Measurements from ENCODE around the gene C12orf76.
"Not testable (repeated sequence)": the region's sequence is repeated elsewhere in the genome, so short reads cannot be mapped to it uniquely, and the experiment has no call there.

C12orf76 gene

DNA sequence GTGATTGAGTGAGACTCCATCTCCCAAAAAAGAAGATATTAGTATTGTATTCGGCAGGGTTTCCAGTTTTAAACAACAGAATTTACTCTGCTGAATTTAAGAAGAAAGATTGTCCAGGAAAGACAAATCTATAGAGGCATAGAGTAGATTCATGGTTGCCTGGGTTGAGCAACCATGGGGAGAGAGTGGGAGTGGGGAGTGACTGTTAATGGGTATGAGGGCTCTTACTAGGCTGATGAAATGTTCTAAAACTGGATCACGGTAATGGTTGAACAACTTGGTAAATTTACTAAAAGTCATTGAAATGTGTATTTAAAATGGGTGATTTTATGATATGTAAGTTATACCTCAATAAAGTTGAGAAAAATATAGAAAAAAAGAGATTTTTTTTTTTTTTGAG, 13.9 kb upstream of the C12orf76 start:
- DNase-seq (ENCODE audit: low read depth): no peak
- H3K4me3 ChIP-seq (replicated peaks; ENCODE audit: low read depth, low read length): no peak overlapping the region
- no peak for TF ChIP-seq CTCF (IDR thresholded peaks at IDR 0.05; ENCODE audit: low read length, missing control alignments)

- TF ChIP-seq CTCF (IDR thresholded peaks at IDR 0.05; ENCODE audit: low read length, missing control alignments): no peak
- DNase-seq (ENCODE audit: low read depth): no peak
- no peak overlapping the region for H3K4me3 ChIP-seq (replicated peaks; ENCODE audit: low read depth, low read length)
Observed at GRCh38 chr12:110059651-110060000, 11.3 kb upstream of the C12orf76 start.

- no peak for DNase-seq (ENCODE audit: low read depth)
- no peak for TF ChIP-seq CTCF (IDR thresholded peaks at IDR 0.05; ENCODE audit: low read length, missing control alignments)
- no peak overlapping the region for H3K4me3 ChIP-seq (replicated peaks; ENCODE audit: low read depth, low read length)
Observed at GRCh38 chr12:110058875-110059615, 10.7 kb upstream of the C12orf76 start.

GRCh38 chr12:110056643-110057042, 8.3 kb upstream of the C12orf76 start:
- H3K4me3 ChIP-seq (replicated peaks; ENCODE audit: low read depth, low read length); DNase-seq (ENCODE audit: low read depth): not testable (repeated sequence)

GRCh38 chr12:110055375-110056352, 7.3 kb upstream of the C12orf76 start:
- not testable (repeated sequence) for H3K4me3 ChIP-seq (replicated peaks; ENCODE audit: low read depth, low read length)
- peak; percentile 93 for DNase-seq (ENCODE audit: low read depth)

DNA sequence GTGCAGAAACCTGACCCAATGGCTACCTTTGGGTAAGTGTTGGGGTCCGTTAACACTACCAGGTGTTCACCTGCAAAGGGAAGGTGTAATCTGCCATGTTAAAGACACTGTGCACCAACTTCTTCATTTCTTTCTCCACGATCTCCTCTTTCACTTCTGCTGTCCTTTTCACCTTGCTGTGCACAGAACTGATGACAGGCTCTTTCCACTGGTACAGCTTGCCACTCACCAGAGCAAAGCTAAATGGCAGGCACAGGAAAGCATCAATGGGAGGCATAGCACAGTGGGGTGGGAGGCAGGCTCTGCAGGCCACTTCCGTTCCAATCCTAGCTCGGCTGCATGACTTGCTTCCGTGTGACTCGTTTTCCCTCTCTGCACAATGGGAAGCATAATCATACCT, 2.6 kb upstream of the C12orf76 start:
- no peak for TF ChIP-seq CTCF (IDR thresholded peaks at IDR 0.05; ENCODE audit: low read length, missing control alignments)
- DNase-seq (ENCODE audit: low read depth): no peak
- H3K4me3 ChIP-seq (replicated peaks; ENCODE audit: low read depth, low read length): no peak overlapping the region

- DNase-seq (ENCODE audit: low read depth): not testable (repeated sequence)
Observed at GRCh38 chr12:110049666-110050065, 1.3 kb upstream of the C12orf76 start.

DNA sequence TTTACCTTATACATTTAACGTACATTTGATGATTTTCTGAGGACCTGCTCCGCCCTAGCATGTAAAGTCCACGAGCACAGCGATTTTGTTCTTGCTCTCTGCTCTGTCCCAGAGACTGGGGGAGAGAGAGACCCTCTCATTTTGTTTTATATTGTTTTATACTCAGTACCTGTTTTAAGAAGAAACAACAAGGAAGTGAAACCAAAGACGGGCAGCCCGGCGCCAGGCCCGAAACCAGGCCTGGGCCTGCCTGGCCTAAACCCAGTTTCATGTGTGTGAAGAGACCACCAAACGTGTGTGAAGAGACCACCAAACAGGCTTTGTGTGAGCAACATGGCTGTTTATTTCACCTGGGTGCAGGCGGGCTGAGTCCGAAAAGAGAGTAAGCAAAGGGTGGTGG, 712 bp upstream of the C12orf76 start:
- peak overlapping the region; percentile 86 for H3K4me3 ChIP-seq (replicated peaks; ENCODE audit: low read depth, low read length)
- DNase-seq (ENCODE audit: low read depth): not testable (repeated sequence)

More at GRCh38 chr12:110049666-110050065, 1.3 kb upstream of the C12orf76 start:
- not testable (repeated sequence) for H3K4me3 ChIP-seq (replicated peaks; ENCODE audit: low read depth, low read length)

Measured in fibroblast of pulmonary artery (primary cell).